Mammary epithelial cell (primary cell): ENCODE measurements around the gene LRCOL1.

Source experiments
- EZH2 ChIP-seq: IDR thresholded peaks from 2 replicates; pipeline ENCODE4 v1.6.1; 2012; ENCODE audit warnings: low read length, inconsistent platforms, borderline replicate concordance
- TF ChIP-seq, protein P1 (sequence below), 2 donors: IDR thresholded peaks in 1 of 2; conservative IDR thresholded peaks in 1 of 2; 2 replicates each; pipeline ENCODE4 v1.5.1; 2011 to 2012; ENCODE audit warnings: inconsistent platforms in 2 of 2, low read length in 2 of 2, mild to moderate bottlenecking in 2 of 2, control low read depth in 1 of 2, low read depth in 1 of 2; ENCODE audit not compliant: insufficient read depth in 1 of 2; ENCODE audit errors: extremely low read depth in 1 of 2

DNA sequence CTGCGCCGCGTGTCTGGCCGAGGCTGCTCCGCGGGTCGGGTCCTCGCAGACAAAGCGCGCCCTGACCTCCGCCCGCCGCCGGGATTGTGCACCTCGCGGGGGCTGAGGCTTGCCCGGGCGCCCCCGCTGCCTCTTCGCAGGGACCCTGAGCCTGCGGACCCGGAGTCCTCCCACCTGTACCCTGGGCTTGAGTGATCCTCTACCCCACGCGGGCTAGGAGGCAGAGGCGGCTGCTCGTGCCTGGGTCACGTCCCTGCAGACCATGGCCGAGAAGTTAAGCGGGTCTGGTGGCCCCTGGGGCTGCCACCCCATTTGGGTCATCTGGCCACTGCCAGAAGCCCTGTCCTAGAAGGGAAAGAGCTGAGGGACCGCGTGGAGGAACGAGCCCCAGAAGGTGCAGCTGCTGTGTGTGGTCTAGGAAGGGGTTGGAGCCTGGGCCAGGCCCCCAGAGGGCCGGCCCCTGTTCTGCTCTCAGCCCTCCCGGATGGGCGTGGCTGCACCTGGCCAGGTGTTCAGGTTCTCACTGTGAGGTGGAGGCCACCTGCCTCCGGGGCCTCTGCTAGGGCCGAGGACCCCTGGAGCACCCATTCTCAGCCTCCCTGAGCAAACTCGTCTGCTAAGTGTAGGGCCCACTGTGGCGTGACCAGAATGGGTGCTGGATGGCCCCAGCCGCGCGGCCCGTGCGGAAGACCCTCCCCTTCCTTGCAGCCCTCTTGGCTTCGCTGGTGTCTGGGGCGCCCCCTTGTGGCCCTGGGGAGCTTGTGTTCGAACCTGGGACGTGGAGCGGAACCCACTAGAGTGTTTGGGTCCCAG, 49.6 kb downstream of the LRCOL1 start:
- TF ChIP-seq, protein P1, sequence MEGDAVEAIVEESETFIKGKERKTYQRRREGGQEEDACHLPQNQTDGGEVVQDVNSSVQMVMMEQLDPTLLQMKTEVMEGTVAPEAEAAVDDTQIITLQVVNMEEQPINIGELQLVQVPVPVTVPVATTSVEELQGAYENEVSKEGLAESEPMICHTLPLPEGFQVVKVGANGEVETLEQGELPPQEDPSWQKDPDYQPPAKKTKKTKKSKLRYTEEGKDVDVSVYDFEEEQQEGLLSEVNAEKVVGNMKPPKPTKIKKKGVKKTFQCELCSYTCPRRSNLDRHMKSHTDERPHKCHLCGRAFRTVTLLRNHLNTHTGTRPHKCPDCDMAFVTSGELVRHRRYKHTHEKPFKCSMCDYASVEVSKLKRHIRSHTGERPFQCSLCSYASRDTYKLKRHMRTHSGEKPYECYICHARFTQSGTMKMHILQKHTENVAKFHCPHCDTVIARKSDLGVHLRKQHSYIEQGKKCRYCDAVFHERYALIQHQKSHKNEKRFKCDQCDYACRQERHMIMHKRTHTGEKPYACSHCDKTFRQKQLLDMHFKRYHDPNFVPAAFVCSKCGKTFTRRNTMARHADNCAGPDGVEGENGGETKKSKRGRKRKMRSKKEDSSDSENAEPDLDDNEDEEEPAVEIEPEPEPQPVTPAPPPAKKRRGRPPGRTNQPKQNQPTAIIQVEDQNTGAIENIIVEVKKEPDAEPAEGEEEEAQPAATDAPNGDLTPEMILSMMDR (conservative IDR thresholded peaks at IDR 0.05 in 1 of 2, IDR thresholded peaks at IDR 0.05 in 1 of 2; ENCODE audit: extremely low read depth in 1 of 2, insufficient read depth in 1 of 2, low read depth in 1 of 2, low read length in 2 of 2): peak; percentile 44 to 75
- TF ChIP-seq EZH2: no peak
